ENCODE data around the gene PTPN23.

DNA sequence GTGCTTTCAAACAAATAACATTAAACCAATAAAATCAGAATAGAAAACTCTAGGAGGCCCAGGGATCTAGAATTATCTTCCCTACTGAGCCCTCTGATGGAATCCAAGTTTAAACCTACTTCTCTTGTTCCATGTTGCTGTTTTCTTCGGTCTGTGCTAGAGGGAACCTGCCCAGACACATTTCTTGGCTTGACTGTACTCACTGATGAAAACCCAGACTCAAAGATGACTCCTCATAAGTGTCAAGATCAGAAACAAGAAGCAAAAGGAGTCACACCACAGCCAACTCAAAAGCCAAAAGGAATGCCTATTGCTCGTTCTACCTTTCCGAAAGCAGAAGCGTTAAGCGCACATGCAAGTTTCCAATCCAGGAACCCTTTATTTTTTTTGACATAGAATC lies 63.3 kb downstream of the PTPN23 start:
- TF ChIP-seq, protein P1, sequence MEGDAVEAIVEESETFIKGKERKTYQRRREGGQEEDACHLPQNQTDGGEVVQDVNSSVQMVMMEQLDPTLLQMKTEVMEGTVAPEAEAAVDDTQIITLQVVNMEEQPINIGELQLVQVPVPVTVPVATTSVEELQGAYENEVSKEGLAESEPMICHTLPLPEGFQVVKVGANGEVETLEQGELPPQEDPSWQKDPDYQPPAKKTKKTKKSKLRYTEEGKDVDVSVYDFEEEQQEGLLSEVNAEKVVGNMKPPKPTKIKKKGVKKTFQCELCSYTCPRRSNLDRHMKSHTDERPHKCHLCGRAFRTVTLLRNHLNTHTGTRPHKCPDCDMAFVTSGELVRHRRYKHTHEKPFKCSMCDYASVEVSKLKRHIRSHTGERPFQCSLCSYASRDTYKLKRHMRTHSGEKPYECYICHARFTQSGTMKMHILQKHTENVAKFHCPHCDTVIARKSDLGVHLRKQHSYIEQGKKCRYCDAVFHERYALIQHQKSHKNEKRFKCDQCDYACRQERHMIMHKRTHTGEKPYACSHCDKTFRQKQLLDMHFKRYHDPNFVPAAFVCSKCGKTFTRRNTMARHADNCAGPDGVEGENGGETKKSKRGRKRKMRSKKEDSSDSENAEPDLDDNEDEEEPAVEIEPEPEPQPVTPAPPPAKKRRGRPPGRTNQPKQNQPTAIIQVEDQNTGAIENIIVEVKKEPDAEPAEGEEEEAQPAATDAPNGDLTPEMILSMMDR (IDR thresholded peaks at IDR 0.05), result no peak
- no peak for TF ChIP-seq POLR2A (IDR thresholded peaks at IDR 0.05)

All from lower leg skin (tissue), 3 donors.